Thyroid gland (tissue), 4 donors: ENCODE data around the gene REC114. TPM values are rescaled to one million over a fixed set of nuclear protein-coding genes. Genes with fewer than 3 reads are reported as not detected.
"Not testable (repeated sequence)": the region's sequence is repeated elsewhere in the genome, so short reads cannot be mapped to it uniquely, and the experiment has no call there.

Source experiments
- DNase-seq, 2 donors: peaks; one replicate each; pipeline ENCODE4 v3.0.0-alpha.2; 2019
- H3K27ac ChIP-seq, 3 donors: fragments of 200-600 bp; sonication (generic); 1 replicate in 2 of 3; 2 replicates in 1 of 3; pipeline ENCODE4 v1.5.1; 2016 to 2019; ENCODE audit warnings: mild to moderate bottlenecking in 1 of 3, moderate library complexity in 1 of 3
- H3K27me3 ChIP-seq: fragments of 200-600 bp; sonication (generic); one replicate; pipeline ENCODE4 v1.5.1; 2019
- H3K36me3 ChIP-seq, 2 donors: fragments of 200-600 bp; sonication (generic); one replicate each; pipeline ENCODE4 v1.5.1; 2016 to 2019
- H3K4me1 ChIP-seq, 2 donors: fragments of 200-600 bp; sonication (generic); one replicate each; pipeline ENCODE4 v1.5.1; 2017 to 2019
- H3K4me3 ChIP-seq, 3 donors: fragments of 200-600 bp; sonication (generic); replicated peaks in 1 of 3; 1 replicate in 2 of 3; 2 replicates in 1 of 3; pipeline ENCODE4 v1.5.1; 2016; ENCODE audit warnings: mild to moderate bottlenecking in 1 of 3
- H3K9me3 ChIP-seq: fragments of 200-600 bp; sonication (generic); one replicate; pipeline ENCODE4 v1.5.1; 2017
- POLR2A ChIP-seq, 2 donors: fragments of 450-650 bp; IDR thresholded peaks; one replicate each; pipeline ENCODE4 v1.6.1; 2017; ENCODE audit warnings: antibody characterized with exemption in 2 of 2, mild to moderate bottlenecking in 2 of 2, moderate library complexity in 1 of 2
- WGBS, 2 donors: methylation state at CpG; one replicate each; pipeline ENCODE4 v1.1.5; 2017; 5-methylcytosine and 5-hydroxymethylcytosine counted together
- intact Hi-C: fragments of 100-400 bp; cut with DNase I; formaldehyde crosslinking; loops from one replicate; pipeline ENCODE4 v1.15.1; 2023
- total RNA-seq, 4 donors: library from RNA; depleted of rRNA; stranded (reverse); fragments of >200 nt; gene quantifications; one replicate each; pipeline ENCODE4 v1.2.3, GENCODE V29; 2016
- TF ChIP-seq, protein P1 (sequence below), 6 experiments: fragments of 200-600 bp in 3 of 6; fragments of 450-650 bp in 3 of 6; sonication (generic) in 3 of 6; IDR thresholded peaks; one replicate each; pipeline ENCODE4 v1.5.1; 2016 to 2019; ENCODE audit warnings: antibody characterized with exemption in 6 of 6, mild to moderate bottlenecking in 2 of 6, inconsistent platforms in 1 of 6, moderate library complexity in 1 of 6

The REC114 gene
- total RNA-seq, 4 donors from 2014 or later = not detected

DNA sequence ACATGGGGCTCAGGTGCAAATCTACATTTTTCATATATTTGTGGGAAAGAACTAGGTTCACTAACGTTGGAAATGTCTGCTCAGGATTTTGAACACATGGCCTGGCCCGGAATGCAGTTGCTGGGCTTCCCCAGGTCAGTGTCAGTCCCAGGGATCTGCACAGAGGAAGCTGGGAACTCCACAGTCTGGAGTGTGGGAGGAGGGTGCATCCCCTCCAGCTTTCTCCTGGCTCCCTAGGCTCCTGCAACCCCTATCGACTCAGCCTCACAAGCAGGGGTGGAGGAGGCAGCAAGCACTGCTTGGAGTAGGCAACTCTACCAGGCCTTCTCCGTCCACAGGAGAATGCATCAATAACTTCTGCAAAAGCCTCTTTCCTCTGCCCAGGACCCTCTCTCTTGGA lies 44.1 kb upstream of the REC114 start:
- DNase-seq = no peak
- H3K27ac ChIP-seq = no peak overlapping the region
- 78 to 84% methylated on average over 4 of the region's 4 CpGs for WGBS, 2 donors
- no peaks in the 10 kb centered on the region for H3K4me1 ChIP-seq
- no peak for TF ChIP-seq POLR2A (IDR thresholded peaks at IDR 0.05)
- TF ChIP-seq, protein P1, sequence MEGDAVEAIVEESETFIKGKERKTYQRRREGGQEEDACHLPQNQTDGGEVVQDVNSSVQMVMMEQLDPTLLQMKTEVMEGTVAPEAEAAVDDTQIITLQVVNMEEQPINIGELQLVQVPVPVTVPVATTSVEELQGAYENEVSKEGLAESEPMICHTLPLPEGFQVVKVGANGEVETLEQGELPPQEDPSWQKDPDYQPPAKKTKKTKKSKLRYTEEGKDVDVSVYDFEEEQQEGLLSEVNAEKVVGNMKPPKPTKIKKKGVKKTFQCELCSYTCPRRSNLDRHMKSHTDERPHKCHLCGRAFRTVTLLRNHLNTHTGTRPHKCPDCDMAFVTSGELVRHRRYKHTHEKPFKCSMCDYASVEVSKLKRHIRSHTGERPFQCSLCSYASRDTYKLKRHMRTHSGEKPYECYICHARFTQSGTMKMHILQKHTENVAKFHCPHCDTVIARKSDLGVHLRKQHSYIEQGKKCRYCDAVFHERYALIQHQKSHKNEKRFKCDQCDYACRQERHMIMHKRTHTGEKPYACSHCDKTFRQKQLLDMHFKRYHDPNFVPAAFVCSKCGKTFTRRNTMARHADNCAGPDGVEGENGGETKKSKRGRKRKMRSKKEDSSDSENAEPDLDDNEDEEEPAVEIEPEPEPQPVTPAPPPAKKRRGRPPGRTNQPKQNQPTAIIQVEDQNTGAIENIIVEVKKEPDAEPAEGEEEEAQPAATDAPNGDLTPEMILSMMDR (IDR thresholded peaks at IDR 0.05) = no peak
- H3K4me3 ChIP-seq = no peak overlapping the region
- no peaks in the 10 kb centered on the region for H3K9me3 ChIP-seq
- H3K27me3 ChIP-seq = no peaks in the 10 kb centered on the region
- intact Hi-C loops = no loop called here
- no peaks in the 10 kb centered on the region for H3K36me3 ChIP-seq

DNA sequence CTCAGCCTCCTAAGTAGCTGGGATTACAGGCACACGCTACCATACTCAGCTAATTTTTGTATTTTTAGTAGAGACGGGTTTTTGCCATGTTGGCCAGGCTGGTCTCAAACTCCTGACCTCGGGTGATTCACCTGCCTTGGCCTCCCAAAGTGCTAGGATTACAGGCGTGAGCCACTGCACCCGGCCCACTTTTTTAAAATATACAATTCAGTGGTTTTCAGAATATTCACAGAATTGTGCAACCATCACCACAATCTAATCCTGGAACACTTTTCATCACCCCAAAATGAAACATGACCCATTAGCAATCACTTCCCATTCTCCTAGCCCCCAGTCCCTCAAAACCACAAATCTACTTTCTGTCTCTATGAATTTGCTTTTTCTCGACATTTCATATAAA lies 42.7 kb upstream of the REC114 start:
- H3K4me3 ChIP-seq, H3K27ac ChIP-seq, H3K9me3 ChIP-seq, H3K27me3 ChIP-seq, H3K4me1 ChIP-seq, intact Hi-C loops, H3K36me3 ChIP-seq, DNase-seq: not testable (repeated sequence)
- WGBS, 2 donors = 83 to 89% methylated on average over 6 of the region's 6 CpGs

DNA sequence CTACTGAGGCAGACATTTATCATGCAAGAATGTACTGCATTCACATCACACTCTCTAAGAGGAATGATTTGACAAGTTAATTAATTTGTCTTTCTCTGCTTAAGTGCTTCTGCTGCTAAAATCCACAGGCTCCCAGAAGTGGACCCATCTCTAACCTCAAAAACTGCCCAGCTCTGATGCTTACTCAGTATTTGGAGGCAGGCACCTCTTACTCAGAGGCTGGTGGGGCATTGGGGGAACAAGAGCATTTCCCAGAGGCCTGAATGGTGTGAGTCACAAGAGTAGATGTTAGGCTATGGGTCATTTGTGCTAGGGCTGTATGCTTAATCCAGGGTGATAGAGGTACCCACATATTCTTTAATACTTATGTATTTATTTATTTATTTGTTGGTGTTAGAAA lies 39.8 kb upstream of the REC114 start:
- TF ChIP-seq POLR2A (IDR thresholded peaks at IDR 0.05) = no peak
- TF ChIP-seq, protein P1 (IDR thresholded peaks at IDR 0.05) = no peak
- H3K27ac ChIP-seq = no peak overlapping the region
- no peaks in the 10 kb centered on the region for H3K36me3 ChIP-seq
- H3K27me3 ChIP-seq = no peaks in the 10 kb centered on the region
- intact Hi-C loops = no loop called here
- H3K4me3 ChIP-seq = no peak overlapping the region
- H3K4me1 ChIP-seq = no peaks in the 10 kb centered on the region
- no peak for DNase-seq
- no peaks in the 10 kb centered on the region for H3K9me3 ChIP-seq

DNA sequence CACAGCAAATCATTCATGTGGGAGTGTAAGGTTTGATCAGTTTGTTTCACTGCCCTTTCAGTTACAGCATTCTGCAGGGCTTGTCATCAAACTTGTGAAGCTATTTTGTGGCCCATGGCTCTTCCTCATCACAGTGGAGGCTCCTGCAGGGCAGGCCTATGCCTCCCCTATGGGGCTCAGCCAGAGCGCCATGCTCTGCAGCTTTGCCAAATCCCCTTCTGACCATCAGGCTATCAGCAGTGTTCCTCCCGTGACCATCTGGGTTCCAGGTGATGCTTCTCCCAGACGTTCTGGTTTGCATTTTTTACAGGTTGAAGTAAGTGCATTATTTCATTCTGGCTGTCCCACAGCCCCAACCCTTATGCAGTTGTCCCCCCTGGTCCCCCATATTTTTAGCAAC lies 28.1 kb upstream of the REC114 start:
- Histone ChIP-seq H3K27me3 (no peaks in the 10 kb centered on the region), H3K27ac (no peak overlapping the region), H3K36me3 (no peaks in the 10 kb centered on the region), H3K4me1 (no peaks in the 10 kb centered on the region), H3K9me3 (no peaks in the 10 kb centered on the region), H3K4me3 (no peak overlapping the region)
- TF ChIP-seq POLR2A (IDR thresholded peaks at IDR 0.05) = no peak
- TF ChIP-seq, protein P1 (IDR thresholded peaks at IDR 0.05) = no peak
- intact Hi-C loops = no loop called here
- 73 to 81% methylated on average over 3 of the region's 3 CpGs for WGBS, 2 donors
- no peak for DNase-seq

DNA sequence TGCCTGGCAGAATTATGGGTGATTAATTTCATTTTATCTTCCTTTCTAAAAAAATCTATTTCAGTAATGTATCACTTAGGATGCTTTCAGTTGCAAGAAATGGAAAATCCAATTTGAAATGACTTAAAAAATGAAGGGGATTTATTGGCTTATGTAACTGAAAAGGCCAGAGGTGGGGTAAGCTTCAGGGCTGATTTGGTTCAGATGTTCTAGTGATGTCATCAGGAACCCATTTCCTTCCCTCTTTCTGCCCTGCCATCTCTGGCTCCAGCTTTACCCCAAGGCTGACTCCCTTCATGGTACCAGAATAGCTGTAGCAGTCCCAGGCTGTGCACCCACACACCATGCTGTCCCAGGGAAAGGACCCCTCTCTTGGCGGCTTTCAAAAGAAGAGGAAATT lies 18.5 kb upstream of the REC114 start:
- H3K27me3 ChIP-seq = no peaks in the 10 kb centered on the region
- WGBS, 2 donors = 88 to 100% methylated on average over 1 of the region's 1 CpG
- DNase-seq = no peak
- H3K4me3 ChIP-seq = no peak overlapping the region
- intact Hi-C loops = no loop called here
- no peak overlapping the region for H3K27ac ChIP-seq
- H3K9me3 ChIP-seq = no peaks in the 10 kb centered on the region
- no peaks in the 10 kb centered on the region for H3K4me1 ChIP-seq
- TF ChIP-seq, protein P1 (IDR thresholded peaks at IDR 0.05) = no peak
- no peak for TF ChIP-seq POLR2A (IDR thresholded peaks at IDR 0.05)
- no peaks in the 10 kb centered on the region for H3K36me3 ChIP-seq

DNA sequence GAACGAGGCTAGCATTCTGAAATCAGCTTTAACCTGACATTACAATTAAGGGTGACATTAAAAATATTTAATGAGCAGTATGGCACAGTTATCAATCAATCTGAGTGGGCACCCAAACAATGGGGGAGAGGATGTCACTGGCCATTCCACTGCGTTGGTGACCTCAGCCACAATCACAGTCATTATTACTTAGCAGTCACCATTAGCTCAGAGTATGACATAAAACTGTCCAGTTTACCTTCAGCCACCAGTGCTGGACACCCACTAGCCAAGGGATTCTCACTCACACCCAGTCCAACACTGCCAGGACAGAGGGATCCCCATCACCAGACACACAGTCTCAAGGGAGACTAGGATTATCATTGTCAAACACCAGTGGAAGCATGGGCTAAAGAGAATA lies 17.5 kb upstream of the REC114 start:
- DNase-seq = no peak
- intact Hi-C loops = no loop called here
- Histone ChIP-seq H3K9me3 (no peaks in the 10 kb centered on the region), H3K4me1 (no peaks in the 10 kb centered on the region), H3K27ac (no peak overlapping the region), H3K4me3 (no peak overlapping the region), H3K27me3 (no peaks in the 10 kb centered on the region), H3K36me3 (no peaks in the 10 kb centered on the region)
- no peak for TF ChIP-seq POLR2A (IDR thresholded peaks at IDR 0.05)
- WGBS, 2 donors = 71 to 82% methylated on average over 2 of the region's 2 CpGs
